Naive thymus-derived CD4-positive, alpha-beta T cell (primary cell): ENCODE results near the gene CCDC88B. TPM values are rescaled to one million over a fixed set of nuclear protein-coding genes. Genes with fewer than 3 reads are reported as not detected.

Experiments used
- ATAC-seq: fragments of 150-1000 bp; cut with Tn5 transposase; 2 replicates; pipeline ENCODE4 v1.10.0; 2021; ENCODE audit warnings: mild to moderate bottlenecking, moderate library complexity
- CTCF ChIA-PET: fragments of 350-600 bp; sonication (Branson Sonifier 250); formaldehyde crosslinking; loops from one replicate; lab custom pipeline; 2021; ENCODE audit warnings: antibody characterized with exemption; lab: Charles Lee
- POLR2A ChIA-PET: fragments of 350-600 bp; sonication (Branson Sonifier 250); formaldehyde crosslinking; loops from one replicate; lab custom pipeline; 2021; ENCODE audit warnings: antibody characterized with exemption, inconsistent platforms; lab: Charles Lee
- DNase-seq, 9 donors: peaks; one replicate each; pipeline versions ENCODE4 v3.0.0 to v3.0.0-alpha.2; 2020 to 2022; ENCODE audit warnings: mixed read lengths in 1 of 9
- H3K27ac ChIP-seq: one replicate; pipeline ENCODE4 v1.7.0; 2013; ENCODE audit warnings: mild to moderate bottlenecking, low read depth, low read length, moderate library complexity
- H3K27me3 ChIP-seq, 2 donors: one replicate each; pipeline ENCODE4 v1.7.0; 2013; ENCODE audit warnings: low read length in 2 of 2, mild to moderate bottlenecking in 2 of 2, moderate library complexity in 2 of 2; ENCODE audit not compliant: control insufficient read depth in 2 of 2, insufficient read depth in 2 of 2
- H3K36me3 ChIP-seq, 3 experiments: 1 replicate in 2 of 3; 2 replicates in 1 of 3; pipeline ENCODE4 v1.7.0; 2013; ENCODE audit warnings: low read length in 3 of 3, mild to moderate bottlenecking in 3 of 3, moderate library complexity in 1 of 3; ENCODE audit not compliant: insufficient read depth in 3 of 3, control insufficient read depth in 2 of 3
- H3K4me1 ChIP-seq, 2 donors: one replicate each; pipeline ENCODE4 v1.7.0; 2013; ENCODE audit warnings: low read length in 2 of 2, mild to moderate bottlenecking in 2 of 2, moderate library complexity in 1 of 2; ENCODE audit not compliant: control insufficient read depth in 2 of 2, insufficient read depth in 2 of 2
- H3K4me3 ChIP-seq: 2 replicates; pipeline ENCODE4 v1.7.0; 2013; ENCODE audit warnings: mild to moderate bottlenecking, low read length
- H3K9me3 ChIP-seq, 3 experiments: 1 replicate in 2 of 3; 2 replicates in 1 of 3; pipeline ENCODE4 v1.7.0; 2013; ENCODE audit warnings: low read length in 3 of 3; ENCODE audit not compliant: control insufficient read depth in 2 of 3
- H3K27ac Mint-ChIP-seq, 9 donors: one replicate each; pipeline ENCODE4 v1.8.0; 2020 to 2022; ENCODE audit warnings: mixed read lengths in 9 of 9, mild to moderate bottlenecking in 8 of 9, moderate library complexity in 5 of 9, inconsistent platforms in 2 of 9
- H3K27me3 Mint-ChIP-seq, 5 donors: one replicate each; pipeline ENCODE4 v1.8.0; 2021 to 2022; ENCODE audit warnings: mixed read lengths in 5 of 5, mild to moderate bottlenecking in 1 of 5
- H3K36me3 Mint-ChIP-seq, 5 donors: one replicate each; pipeline ENCODE4 v1.8.0; 2020 to 2022; ENCODE audit warnings: mixed read lengths in 5 of 5, mild to moderate bottlenecking in 3 of 5, inconsistent platforms in 1 of 5
- H3K4me1 Mint-ChIP-seq, 7 donors: one replicate each; pipeline ENCODE4 v1.8.0; 2020 to 2022; ENCODE audit warnings: mixed read lengths in 7 of 7, mild to moderate bottlenecking in 3 of 7, inconsistent platforms in 1 of 7
- H3K4me3 Mint-ChIP-seq, 10 donors: one replicate each; pipeline ENCODE4 v1.8.0; 2020 to 2022; ENCODE audit warnings: mild to moderate bottlenecking in 10 of 10, mixed read lengths in 10 of 10, moderate library complexity in 6 of 10, inconsistent platforms in 2 of 10
- H3K9me3 Mint-ChIP-seq, 11 donors: one replicate each; pipeline ENCODE4 v1.8.0; 2020 to 2022; ENCODE audit warnings: mixed read lengths in 11 of 11, mild to moderate bottlenecking in 4 of 11, inconsistent platforms in 1 of 11, moderate library complexity in 1 of 11
- intact Hi-C, 2 donors: fragments of 100-400 bp; cut with micrococcal nuclease; formaldehyde crosslinking; loops; one replicate each; pipeline ENCODE4 v1.15.1; 2023
- polyA plus RNA-seq, 2 donors: library from polyadenylated mRNA; unstranded; fragments of 300-500 nt; fragmentation: Illumina TruSeq; gene quantifications; one replicate each; pipeline ENCODE4 v1.2.3, GENCODE V29; 2021
- total RNA-seq, 6 experiments: library from RNA in 5 of 6; stranded (reverse) in 5 of 6; gene quantifications; 1 replicate in 5 of 6; 2 replicates in 1 of 6; pipeline ENCODE4 v1.2.3 and lab custom pipeline; 2021 to 2026

CCDC88B gene
- total and polyA plus RNA-seq, 7 experiments from 2014 or later = 12.8 to 182 (median 74.3) TPM

DNA sequence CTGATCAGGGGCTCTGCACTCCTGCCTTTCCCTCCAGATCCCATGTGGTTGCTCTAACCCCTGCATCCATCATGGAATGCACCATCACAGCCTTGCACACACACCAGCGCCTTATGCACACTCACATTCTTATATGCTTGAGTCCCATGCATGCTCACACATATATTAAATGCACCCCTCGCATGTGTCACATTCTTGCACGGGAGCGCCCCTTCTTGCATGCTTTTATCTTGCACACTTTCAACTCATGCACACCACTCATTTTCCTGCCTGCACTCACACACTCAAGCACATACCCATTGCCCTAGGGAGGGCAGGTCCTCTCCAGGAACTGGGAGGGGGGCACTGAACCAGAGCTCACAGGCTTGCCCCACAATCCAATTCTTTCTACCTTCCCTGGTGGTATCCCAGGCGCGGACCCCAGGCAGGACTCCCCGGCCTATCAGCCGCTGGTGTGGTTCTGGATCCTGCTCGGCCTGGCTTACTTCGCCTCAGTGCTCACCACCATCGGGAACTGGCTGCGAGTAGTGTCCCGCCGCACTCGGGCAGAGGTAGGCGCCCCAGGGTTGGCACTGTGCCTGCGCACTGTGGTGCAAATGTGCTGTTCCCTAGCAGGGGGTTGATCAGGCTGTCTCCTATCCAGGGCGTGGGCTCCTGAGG, 42.2 kb upstream of the CCDC88B start:
- peak overlapping the region in 1 of 10 donors; percentile 85 for H3K4me3 Mint-ChIP-seq
- peaks cover 63 to 89% (median 67%) of the 10 kb centered on the region in 5 donors for H3K27me3 Mint-ChIP-seq
- POLR2A ChIA-PET = interaction anchor here (1.4 kb wide), 1 partner anchor 92 kb away, joined by 3 read pairs; the partner anchor contains the start of gene FERMT3

DNA sequence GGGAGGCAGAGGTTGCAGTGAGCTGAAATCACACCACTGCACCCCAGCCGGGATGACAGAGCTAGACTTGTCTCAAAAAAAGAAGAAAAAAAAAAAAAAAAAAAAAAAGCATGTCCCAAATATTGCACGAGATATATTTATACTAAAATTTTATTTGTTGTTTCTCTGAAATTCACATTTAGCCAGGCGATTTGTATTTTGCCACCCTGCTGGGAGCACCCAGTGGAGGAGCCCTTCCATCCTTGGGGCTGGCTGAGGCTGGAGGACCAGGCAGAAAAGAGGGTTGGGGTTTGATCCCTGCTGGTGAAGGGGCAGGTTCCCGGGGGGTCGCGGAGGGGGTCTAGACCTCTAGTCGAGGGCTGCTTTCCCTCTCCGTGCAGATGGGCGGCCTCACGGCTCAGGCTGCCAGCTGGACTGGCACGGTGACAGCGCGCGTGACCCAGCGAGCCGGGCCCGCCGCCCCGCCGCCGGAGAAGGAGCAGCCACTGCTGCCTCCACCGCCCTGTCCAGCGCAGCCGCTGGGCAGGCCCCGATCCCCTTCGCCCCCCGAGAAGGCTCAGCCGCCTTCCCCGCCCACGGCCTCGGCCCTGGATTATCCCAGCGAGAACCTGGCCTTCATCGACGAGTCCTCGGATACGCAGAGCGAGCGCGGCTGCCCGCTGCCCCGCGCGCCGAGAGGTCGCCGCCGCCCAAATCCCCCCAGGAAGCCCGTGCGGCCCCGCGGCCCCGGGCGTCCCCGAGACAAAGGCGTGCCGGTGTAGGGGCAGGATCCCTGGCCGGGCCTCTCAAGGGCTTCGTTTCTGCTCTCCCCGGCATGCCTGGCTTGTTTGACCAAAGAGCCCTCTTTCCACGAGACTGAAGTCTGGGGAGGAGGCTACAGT, 40.8 kb upstream of the CCDC88B start:
- no peak overlapping the region for H3K4me3 ChIP-seq
- no peaks in the 10 kb centered on the region for H3K9me3 ChIP-seq
- H3K27ac ChIP-seq = no peak overlapping the region
- ATAC-seq = no peak
- peaks cover 21 to 27% of the 10 kb centered on the region in 2 donors for H3K4me1 ChIP-seq
- Mint-ChIP-seq H3K4me3 (peak overlapping the region; percentile 59 to 85 (median 73)), H3K36me3 (no peaks in the 10 kb centered on the region), H3K9me3 (peaks cover 0 to 2% (median 0%) of the 10 kb centered on the region in 11 donors), H3K4me1 (peaks cover 20 to 37% (median 25%) of the 10 kb centered on the region in 7 donors), H3K27ac (peak overlapping the region in 1 of 9 donors; percentile 25), H3K27me3 (peaks cover 52 to 81% (median 55%) of the 10 kb centered on the region in 5 donors)
- ChIA-PET POLR2A (interaction anchor here (1.4 kb wide), 1 partner anchor 93 kb away, joined by 3 read pairs; the partner anchor contains the start of gene FERMT3), CTCF (no interaction called here)
- peaks cover 3 to 28% of the 10 kb centered on the region in 2 donors for H3K27me3 ChIP-seq
- peak in 2 of 9 donors; percentile 14 to 31 for DNase-seq
- H3K36me3 ChIP-seq = no peaks in the 10 kb centered on the region
- intact Hi-C loops = no loop called here

More for the DNA sequence above, 42.2 kb upstream of the CCDC88B start:
- H3K9me3 ChIP-seq = no peaks in the 10 kb centered on the region
- peak overlapping the region in 1 of 9 donors; percentile 71 for H3K27ac Mint-ChIP-seq
- H3K4me1 Mint-ChIP-seq = peaks cover 17 to 32% (median 20%) of the 10 kb centered on the region in 7 donors
- peaks cover 0 to 2% (median 0%) of the 10 kb centered on the region in 11 donors for H3K9me3 Mint-ChIP-seq
- no peak overlapping the region for H3K27ac ChIP-seq
- H3K4me3 ChIP-seq = no peak overlapping the region
- CTCF ChIA-PET = no interaction called here
- intact Hi-C loops = no loop called here
- no peak for ATAC-seq
- DNase-seq = no peak
- H3K4me1 ChIP-seq = peaks cover 14 to 20% of the 10 kb centered on the region in 2 donors
- H3K36me3 ChIP-seq = no peaks in the 10 kb centered on the region
- no peaks in the 10 kb centered on the region for H3K36me3 Mint-ChIP-seq
- peaks cover 3 to 28% of the 10 kb centered on the region in 2 donors for H3K27me3 ChIP-seq

DNA sequence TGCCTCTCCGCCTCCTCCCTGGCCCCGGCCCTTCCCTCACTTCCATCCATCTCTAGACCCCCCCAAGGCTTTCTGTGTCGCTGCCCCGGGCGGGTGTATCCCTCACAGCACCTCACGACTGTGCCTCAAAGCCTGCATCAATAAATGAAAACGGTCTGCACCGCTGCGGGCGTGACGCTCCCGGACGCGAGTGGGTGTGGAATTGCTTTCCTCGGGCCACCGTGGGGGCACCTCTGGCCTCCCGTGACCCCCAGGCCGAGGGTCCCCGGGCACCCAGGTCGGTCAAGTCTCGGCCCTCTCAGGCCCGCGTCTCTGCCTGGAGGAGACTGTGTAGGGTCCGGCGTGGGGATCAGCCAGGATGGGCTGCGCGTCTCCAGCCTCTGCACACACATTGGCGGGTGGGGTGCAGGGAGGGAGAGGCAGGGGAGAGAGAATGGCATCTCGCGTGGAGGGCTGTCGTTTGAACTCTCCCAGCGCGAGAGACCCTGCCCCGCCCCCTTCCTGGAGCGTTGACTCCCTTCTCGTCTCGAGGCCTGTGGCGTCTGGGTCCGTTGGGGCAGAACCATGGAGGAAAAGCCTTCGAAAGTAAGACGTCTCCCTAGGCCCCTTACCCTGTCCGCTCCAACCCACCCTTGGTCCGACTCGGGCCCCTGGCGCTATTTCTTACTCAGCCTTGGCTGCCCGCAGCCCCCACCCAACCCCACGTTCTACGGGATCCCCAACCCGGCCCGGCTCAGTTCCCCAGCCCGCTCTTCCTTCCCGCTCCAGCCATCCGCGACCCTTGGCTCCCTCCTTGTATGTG, 40.0 kb upstream of the CCDC88B start, which contains the start of gene CATSPERZ:
CATSPERZ (plus strand) TSS at position 512 of the 802 bp plus-strand sequence; CDS start at position 565, 53 bp downstream.
- H3K27me3 ChIP-seq = peaks cover 3 to 28% of the 10 kb centered on the region in 2 donors
- Mint-ChIP-seq H3K4me3 (peak within 1 kb of the TSS; percentile 65 to 85 (median 80)), H3K9me3 (peaks cover 0 to 2% (median 0%) of the 10 kb centered on the region in 11 donors), H3K4me1 (peaks cover 20 to 43% (median 28%) of the 10 kb centered on the region in 7 donors), H3K27me3 (peaks cover 47 to 72% (median 49%) of the 10 kb centered on the region in 5 donors), H3K27ac (peak within 1 kb of the TSS in 5 of 9 donors; percentile 13 to 74 (median 59)), H3K36me3 (no peaks in the 10 kb centered on the region)
- peak in 3 of 9 donors; percentile 26 to 38 (median 31) for DNase-seq
- ATAC-seq = no peak
- no peak within 1 kb of the TSS for H3K27ac ChIP-seq
- intact Hi-C loops = loop anchor here (5.0 kb wide), 2 partner anchors 298 to 463 kb away; partner anchors contain the start of gene MARK2 (in 1 of the 2)
- H3K4me3 ChIP-seq = peak within 1 kb of the TSS; percentile 52
- H3K9me3 ChIP-seq = no peaks in the 10 kb centered on the region
- CTCF ChIA-PET = interaction anchor here (0.5 to 5.8 kb wide), 16 partner anchors 10 to 628 kb away, joined by 3 to 165 read pairs (median 4); partner anchors contain the start of genes BAD, FERMT3, PLCB3 and PRDX5
- H3K4me1 ChIP-seq = peaks cover 24 to 27% of the 10 kb centered on the region in 2 donors
- POLR2A ChIA-PET = interaction anchor here (0.8 to 6.3 kb wide), 10 partner anchors 12 to 134 kb away, joined by 3 to 102 read pairs (median 4); partner anchors contain the start of genes BAD, FERMT3, FKBP2 and GPR137
- H3K36me3 ChIP-seq = no peaks in the 10 kb centered on the region

DNA sequence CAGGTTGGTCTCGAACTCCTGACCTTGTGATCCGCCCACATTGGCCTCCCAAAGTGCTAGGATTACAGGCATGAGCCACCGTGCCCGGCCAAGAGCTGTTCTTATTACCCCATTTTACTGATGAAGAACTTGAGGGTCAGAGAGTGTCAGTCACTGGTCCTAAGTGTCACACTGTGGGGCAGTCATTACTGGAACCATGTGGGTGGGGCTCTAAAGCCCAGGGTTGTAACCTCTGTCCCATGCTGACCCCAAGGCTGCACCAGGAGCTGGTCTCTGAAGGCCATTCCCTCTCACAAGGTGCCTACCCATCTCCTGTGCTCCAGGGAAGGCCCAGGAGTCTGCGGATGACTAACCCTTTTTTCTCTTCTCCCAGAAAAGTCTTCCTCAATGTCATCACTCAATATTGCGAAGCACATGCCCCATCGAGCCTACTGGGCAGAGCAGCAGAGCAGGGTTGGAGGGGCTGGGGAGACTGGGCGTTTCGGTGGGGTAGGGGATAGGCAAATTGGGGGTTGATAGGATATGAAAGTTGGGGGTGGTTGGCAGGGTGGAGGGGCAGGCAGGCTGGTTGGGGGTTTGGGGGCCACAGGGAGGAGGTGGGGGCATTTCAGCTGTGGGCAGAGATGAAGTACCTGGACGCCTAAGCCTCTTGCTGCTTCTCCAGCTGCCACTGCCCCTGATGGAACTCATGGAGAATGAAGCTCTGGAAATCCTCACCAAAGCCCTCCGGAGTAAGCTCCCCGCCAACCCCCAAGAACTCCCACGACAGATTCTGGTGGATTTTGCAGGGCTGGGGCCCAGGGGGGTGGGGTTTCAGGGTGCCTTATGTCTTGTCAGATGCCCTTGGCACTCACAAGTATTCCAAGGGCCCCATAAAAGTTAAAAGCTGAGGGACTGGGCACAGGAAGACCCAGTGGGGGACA, 36.6 kb upstream of the CCDC88B start:
- ChIA-PET POLR2A (interaction anchor here (0.6 to 6.3 kb wide), 14 partner anchors 14 to 465 kb away, joined by 3 to 102 read pairs (median 6); partner anchors contain the start of genes BAD, FERMT3, GPR137 and PPP1R14B), CTCF (interaction anchor here (0.6 to 5.8 kb wide), 13 partner anchors 14 to 302 kb away, joined by 3 to 165 read pairs (median 5); partner anchors contain the start of genes BAD, FERMT3, FKBP2 and PLCB3)
- peak overlapping the region in 2 of 9 donors; percentile 13 to 81 for H3K27ac Mint-ChIP-seq
- H3K4me3 Mint-ChIP-seq = peak overlapping the region in 8 of 10 donors; percentile 32 to 98 (median 92)
- no peak overlapping the region for H3K4me3 ChIP-seq
- H3K27ac ChIP-seq = no peak overlapping the region
- H3K4me1 Mint-ChIP-seq = peaks cover 26 to 48% (median 34%) of the 10 kb centered on the region in 7 donors
- no peaks in the 10 kb centered on the region for H3K9me3 ChIP-seq
- H3K27me3 ChIP-seq = peaks cover 2 to 15% of the 10 kb centered on the region in 2 donors
- peaks cover 0 to 8% (median 0%) of the 10 kb centered on the region in 5 donors for H3K36me3 Mint-ChIP-seq
- no peaks in the 10 kb centered on the region for H3K36me3 ChIP-seq
- intact Hi-C loops = loop anchor here (1.0 to 5.0 kb wide), 4 partner anchors 73 to 466 kb away; partner anchors contain the start of genes DNAJC4 (in 1 of the 2) and MARK2 (in 1 of the 2)
- no peak for DNase-seq
- peaks cover 32 to 34% of the 10 kb centered on the region in 2 donors for H3K4me1 ChIP-seq
- peaks cover 16 to 39% (median 23%) of the 10 kb centered on the region in 5 donors for H3K27me3 Mint-ChIP-seq
- no peak for ATAC-seq
- H3K9me3 Mint-ChIP-seq = peaks cover 0 to 2% (median 0%) of the 10 kb centered on the region in 11 donors

DNA sequence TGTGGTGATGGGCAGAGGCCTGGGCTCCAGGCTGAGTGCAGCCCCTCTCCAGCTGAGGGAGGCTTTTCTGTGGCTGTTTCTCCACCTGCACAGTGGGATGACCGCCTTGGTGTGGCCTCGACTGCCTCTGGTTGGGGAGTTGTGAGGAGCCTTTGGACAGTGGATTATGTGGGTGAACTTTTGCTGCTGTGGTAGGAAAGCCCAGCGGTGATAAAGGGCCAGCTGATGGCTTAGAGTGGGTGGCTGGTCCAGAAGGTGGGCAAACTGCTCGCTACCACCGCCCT, 36.0 kb upstream of the CCDC88B start:
- peaks cover 32 to 33% of the 10 kb centered on the region in 2 donors for H3K4me1 ChIP-seq
- DNase-seq (no peak), ATAC-seq (no peak)
- peaks cover 0 to 13% of the 10 kb centered on the region in 2 donors for H3K27me3 ChIP-seq
- Mint-ChIP-seq H3K9me3 (peaks cover 0 to 2% (median 0%) of the 10 kb centered on the region in 11 donors), H3K4me3 (peak overlapping the region; percentile 53 to 98 (median 94)), H3K4me1 (peaks cover 26 to 46% (median 34%) of the 10 kb centered on the region in 7 donors), H3K36me3 (peaks cover 0 to 8% (median 0%) of the 10 kb centered on the region in 5 donors), H3K27ac (peak overlapping the region; percentile 81 to 98 (median 95)), H3K27me3 (peaks cover 13 to 33% (median 17%) of the 10 kb centered on the region in 5 donors)
- intact Hi-C loops = loop anchor here (1.0 to 5.0 kb wide), 4 partner anchors 74 to 467 kb away; partner anchors contain the start of genes DNAJC4 (in 1 of the 2) and MARK2 (in 1 of the 2)
- ChIA-PET CTCF (interaction anchor here (1.0 to 5.8 kb wide), 10 partner anchors 14 to 303 kb away, joined by 3 to 165 read pairs (median 6); partner anchors contain the start of genes BAD, FERMT3, FKBP2 and PLCB3), POLR2A (interaction anchor here (0.5 to 6.3 kb wide), 18 partner anchors 13 to 466 kb away, joined by 3 to 102 read pairs (median 4); partner anchors contain the start of genes BAD, FERMT3, GPR137 and PPP1R14B)
- H3K36me3 ChIP-seq = no peaks in the 10 kb centered on the region
- H3K4me3 ChIP-seq = peak overlapping the region; percentile 97
- peak overlapping the region; percentile 91 for H3K27ac ChIP-seq
- H3K9me3 ChIP-seq = no peaks in the 10 kb centered on the region
